Vagina (tissue), 2 donors: ENCODE measurements around the gene GJB2.

Experiments used
- CTCF ChIP-seq, 3 experiments: fragments of 450-650 bp in 2 of 3; fragments of 200-600 bp in 1 of 3; sonication (generic) in 1 of 3; IDR thresholded peaks; one replicate each; pipeline ENCODE4 v1.5.1; 2017 to 2019; ENCODE audit warnings: antibody characterized with exemption in 3 of 3, mild to moderate bottlenecking in 2 of 3, moderate library complexity in 2 of 3
- POLR2A ChIP-seq, 2 donors: fragments of 450-650 bp; IDR thresholded peaks; one replicate each; pipeline ENCODE4 v1.6.1; 2017; ENCODE audit warnings: antibody characterized with exemption in 2 of 2, mild to moderate bottlenecking in 2 of 2, moderate library complexity in 2 of 2
- POLR2AphosphoS5 ChIP-seq, 2 donors: sonication (generic); formaldehyde crosslinking; IDR thresholded peaks; one replicate each; pipeline ENCODE4 v1.9.0; 2017; ENCODE audit warnings: antibody characterized with exemption in 2 of 2, mild to moderate bottlenecking in 2 of 2, low read depth in 1 of 2; ENCODE audit not compliant: insufficient read depth in 1 of 2

- TF ChIP-seq POLR2A (IDR thresholded peaks at IDR 0.05), result no peak
- TF ChIP-seq CTCF (IDR thresholded peaks at IDR 0.05), result no peak
- TF ChIP-seq POLR2AphosphoS5 (IDR thresholded peaks at IDR 0.05; ENCODE audit: insufficient read depth in 1 of 2, low read depth in 1 of 2), result no peak
These were observed 26.8 kb upstream of the GJB2 start for GRCh38 chr13:20219577-20219976.
